WTC11 (cell line): ENCODE measurements around the gene DMRTB1.

Experiments
- SP1 ChIP-seq: sonication (generic); formaldehyde crosslinking; conservative IDR thresholded peaks from 2 replicates; pipeline ENCODE4 v1.8.1; 2022; ENCODE audit warnings: missing genetic modification reagents
- TF ChIP-seq, protein P1 (sequence below): fragments of 250-450 bp; sonication (Bioruptor Pico); IDR thresholded peaks from 2 replicates; pipeline ENCODE4 v1.9.0; 2021; ENCODE audit warnings: moderate library complexity, mild to moderate bottlenecking, inconsistent platforms, borderline replicate concordance

DNA sequence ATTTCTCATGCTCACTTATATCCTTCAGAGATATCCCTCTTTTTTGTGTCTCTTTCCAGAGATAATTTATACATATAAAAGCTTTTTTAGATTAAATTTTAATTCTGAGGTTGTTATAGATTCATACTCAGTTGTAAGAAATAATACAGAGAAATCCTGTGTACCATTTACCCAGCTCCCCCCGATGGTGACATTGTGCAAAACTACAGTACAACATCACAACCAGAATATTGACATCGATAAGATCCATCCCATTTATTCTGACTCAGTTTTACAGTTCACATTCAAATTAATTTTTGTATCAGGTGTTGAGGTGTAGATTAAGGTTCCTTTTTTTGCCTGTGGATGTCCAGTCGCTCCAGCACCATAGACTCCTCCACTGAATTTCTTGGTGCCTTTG is 14.3 kb downstream of the DMRTB1 start:
- TF ChIP-seq, protein P1, sequence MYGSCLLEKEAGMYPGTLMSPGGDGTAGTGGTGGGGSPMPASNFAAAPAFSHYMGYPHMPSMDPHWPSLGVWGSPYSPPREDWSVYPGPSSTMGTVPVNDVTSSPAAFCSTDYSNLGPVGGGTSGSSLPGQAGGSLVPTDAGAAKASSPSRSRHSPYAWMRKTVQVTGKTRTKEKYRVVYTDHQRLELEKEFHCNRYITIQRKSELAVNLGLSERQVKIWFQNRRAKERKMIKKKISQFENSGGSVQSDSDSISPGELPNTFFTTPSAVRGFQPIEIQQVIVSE (CRISPR knock-in tag) = no peak
- TF ChIP-seq SP1 = no peak
